NCI-H1694 (cell line): ENCODE results near the gene FAHD2B.
"Not testable (repeated sequence)": the region's sequence is repeated elsewhere in the genome, so short reads cannot be mapped to it uniquely, and the experiment has no call there.

Experiments
- DNase-seq: peaks from one replicate; lab custom pipeline; 2025; lab: John Stamatoyannopoulos, UW

FAHD2B gene, protein sequence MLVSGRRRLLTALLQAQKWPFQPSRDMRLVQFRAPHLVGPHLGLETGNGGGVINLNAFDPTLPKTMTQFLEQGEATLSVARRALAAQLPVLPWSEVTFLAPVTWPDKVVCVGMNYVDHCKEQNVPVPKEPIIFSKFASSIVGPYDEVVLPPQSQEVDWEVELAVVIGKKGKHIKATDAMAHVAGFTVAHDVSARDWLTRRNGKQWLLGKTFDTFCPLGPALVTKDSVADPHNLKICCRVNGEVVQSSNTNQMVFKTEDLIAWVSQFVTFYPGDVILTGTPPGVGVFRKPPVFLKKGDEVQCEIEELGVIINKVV

DNA sequence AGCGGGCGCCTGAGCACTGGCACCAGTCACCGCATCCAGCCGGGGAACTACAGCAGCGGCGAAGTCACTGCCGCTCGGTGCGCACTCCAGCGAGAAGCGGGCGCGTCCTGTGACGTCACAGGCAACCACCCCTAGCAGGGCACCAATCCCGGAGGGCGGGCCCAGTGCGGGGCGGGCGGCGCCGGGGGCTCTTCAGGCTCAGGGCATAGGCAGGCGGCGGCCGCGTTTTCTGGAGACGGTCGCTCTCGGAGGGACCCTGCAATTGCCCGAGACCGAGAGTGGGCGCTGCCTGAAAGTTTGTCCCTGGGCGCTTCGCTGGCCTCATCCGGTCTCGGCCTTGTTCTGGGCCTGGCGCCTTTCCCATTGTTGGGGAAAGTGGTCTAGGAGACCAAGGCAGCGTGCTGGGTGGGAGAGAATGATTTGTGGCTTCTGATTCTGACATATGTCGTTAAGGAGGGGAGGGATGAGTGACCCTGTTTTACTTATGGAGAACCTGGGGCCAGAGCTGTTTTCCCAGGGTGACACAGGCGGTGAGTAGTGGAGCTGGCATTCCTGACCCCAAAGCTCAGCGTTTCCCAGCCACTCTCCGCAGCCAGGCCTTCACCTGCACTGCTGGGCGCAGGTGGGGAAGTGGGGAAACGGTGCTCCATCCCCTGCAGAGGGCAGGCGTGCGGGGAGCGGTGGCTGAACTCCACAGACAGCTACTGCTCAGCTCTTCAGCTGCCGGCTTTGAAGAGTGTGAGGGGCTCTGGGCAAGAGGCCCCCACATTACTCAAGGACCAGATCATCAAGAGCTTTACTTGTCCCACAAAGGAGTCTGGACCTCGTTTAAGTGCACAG lies at the start of gene FAHD2B:
FAHD2B (minus strand) TSS at position 111 of the 840 bp plus-strand sequence. CDS start 3,176 bp downstream, outside the sequence.
- peak; percentile 27 for DNase-seq

DNA sequence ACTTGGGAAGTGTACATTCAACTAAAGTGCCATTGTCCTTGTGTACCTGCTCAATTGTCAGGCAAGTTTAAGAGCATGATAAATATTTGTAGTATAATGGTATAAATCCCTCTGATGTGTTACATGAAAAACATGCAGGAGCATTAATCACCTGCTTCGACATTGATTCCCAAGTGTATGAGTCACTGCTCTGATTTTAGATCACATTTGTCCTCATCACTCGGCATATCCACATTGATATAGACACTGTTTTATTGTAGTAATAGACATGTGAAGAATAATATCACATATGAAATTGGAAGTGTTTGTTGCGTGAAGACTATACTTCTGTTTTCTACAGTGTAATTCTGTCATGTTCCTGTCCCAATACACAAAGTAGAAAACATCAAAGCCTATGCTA lies 49.3 kb upstream of the FAHD2B start:
- not testable (repeated sequence) for DNase-seq

DNA sequence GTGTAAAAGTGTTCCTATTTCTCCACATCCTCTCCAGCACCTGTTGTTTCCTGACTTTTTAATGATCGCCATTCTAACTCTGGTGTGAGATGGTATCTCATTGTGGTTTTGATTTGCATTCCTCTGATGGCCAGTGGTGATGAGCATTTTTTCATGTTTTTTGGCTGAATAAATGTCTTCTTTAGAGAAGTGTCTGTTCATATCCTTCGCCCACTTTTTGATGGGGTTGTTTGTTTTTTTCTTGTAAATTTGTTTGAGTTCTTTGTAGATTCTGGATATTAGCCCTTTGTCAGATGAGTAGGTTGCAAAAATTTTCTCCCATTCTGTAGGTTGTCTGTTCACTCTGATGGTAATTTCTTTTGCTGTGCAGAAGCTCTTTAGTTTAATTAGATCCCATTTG lies 34.4 kb upstream of the FAHD2B start:
- DNase-seq, result not testable (repeated sequence)

DNA sequence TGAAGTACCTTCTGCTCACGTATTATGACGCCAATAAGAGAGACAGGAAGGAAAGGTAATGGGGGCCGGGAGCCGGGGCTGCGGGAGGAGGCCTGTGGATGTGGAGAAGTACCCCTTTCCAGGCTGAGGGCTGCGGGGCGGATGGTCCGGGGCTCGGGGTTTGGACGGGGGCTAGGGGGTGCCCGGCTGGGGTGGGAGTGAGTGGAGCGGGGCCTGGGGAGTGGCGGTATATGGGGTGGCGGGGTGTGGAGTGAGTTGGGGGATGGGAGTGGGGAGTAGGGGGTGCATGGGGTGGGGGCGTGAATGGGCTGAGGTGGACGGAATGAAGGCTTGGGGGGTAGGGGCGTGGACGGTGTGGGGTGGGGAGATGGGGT lies 19.2 kb upstream of the FAHD2B start:
- not testable (repeated sequence) for DNase-seq

DNA sequence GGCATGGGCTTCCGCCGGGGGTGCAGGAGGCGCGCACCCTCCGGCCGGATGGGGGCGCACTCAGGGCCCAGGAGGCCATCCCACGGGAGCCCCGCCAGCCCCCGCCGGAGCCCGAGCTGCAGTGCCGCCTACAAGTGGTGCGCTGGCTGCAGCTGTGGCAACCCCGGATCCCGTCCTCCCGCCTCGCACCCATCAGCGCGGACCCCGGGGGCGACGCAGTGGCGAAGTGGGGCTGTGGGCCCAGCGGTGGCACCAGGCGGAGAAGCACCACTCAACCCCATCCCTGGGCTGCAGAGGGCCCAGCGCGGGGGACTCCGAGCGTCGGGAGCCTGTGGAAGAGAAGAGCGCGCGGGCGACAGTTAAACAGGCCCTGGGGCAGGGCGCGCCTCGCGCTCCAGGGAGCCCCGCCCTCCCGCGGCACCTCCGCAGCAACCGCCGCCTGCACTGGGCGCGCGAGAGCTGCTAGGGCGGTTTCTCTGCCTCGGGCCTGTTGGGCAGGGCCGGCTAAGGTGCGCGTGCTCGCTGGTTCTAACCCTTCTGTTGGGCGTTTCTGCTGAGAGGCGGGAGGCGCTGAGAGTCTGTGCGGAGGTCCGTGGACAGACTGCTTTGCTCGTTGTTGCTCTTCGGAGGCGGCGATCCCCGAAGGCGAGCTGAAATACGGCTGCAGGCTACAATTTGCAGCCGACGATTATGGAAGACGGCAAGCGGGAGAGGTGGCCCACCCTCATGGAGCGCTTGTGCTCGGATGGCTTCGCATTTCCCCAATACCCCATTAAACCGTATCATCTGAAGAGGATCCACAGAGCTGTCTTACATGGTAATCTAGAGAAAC lies 18.6 kb upstream of the FAHD2B start, which contains the start of gene ANKRD36:
ANKRD36 (plus strand) TSS at position 104 of the 832 bp plus-strand sequence; CDS start at position 691, 587 bp downstream.
- not testable (repeated sequence) for DNase-seq

DNA sequence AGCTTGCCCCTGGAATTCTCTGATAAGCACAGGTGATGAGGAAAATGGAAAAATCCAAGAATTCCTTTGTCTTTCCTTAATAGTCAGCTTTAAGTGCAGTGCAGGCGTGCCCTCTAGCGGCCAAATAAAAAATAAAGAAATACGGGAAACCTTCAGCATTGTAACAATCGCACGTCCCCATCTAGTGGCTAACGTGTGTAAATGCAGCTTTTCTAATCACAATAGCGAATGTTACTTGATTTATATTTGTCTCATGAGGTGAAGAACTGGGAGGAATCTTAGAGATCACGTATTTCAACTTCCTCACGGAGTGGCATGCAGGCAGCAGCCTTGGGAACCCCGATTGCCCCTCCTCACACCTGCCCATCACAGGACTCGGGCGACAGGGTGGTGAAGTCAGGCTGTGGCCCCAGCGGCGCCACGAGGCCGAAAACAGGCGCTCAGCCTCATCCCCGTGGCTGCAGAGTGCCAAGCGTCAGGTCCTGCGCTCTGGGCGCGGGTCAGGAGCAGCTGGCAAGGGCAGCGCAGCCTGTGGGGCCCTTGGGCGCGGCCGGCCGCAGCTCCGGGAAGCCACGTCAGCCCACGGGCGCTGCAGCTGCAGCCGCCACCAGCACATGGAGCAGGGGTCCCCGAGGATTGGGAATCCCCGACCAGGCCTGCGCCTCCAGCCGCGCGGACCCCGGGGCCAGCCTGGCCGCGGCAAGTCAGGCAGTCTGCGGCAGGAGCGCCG lies 17.8 kb upstream of the FAHD2B start:
- DNase-seq, result not testable (repeated sequence)

DNA sequence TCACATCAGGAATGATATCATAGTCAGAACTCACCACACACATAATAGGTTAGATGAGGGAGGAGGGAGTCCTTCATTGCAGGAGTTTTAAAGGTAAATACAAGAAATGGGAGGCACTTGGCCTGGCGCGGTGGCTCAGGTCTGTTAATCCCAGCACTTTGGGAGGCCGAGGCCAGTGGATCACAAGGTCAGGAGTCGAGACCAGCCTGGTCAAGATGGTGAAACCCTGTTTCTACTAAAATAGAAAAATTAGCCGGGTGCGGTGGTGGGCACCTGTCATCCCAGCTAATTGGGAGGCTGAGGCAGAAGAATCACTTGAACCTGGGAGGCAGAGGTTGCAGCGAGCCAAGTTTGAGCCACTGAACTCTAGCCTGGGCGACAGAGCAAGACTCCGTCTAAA lies 16.6 kb upstream of the FAHD2B start:
- DNase-seq, result not testable (repeated sequence)

DNA sequence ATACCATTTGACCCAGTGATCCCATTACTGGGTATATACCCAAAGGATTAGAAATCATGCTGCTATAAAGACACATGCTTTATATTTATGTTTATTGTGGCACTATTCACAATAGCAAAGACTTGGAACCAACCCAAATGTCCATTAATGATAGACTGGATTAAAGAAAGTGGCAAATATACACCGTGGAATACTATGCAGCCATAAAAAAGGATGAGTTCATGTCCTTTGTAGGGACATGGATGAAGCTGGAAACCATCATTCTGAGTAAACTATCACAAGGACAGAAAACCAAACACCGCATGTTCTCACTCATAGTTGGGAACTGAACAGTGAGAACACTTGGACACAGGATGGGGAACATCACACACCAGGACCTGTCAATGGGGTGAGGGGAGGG lies 12.2 kb upstream of the FAHD2B start:
- not testable (repeated sequence) for DNase-seq

DNA sequence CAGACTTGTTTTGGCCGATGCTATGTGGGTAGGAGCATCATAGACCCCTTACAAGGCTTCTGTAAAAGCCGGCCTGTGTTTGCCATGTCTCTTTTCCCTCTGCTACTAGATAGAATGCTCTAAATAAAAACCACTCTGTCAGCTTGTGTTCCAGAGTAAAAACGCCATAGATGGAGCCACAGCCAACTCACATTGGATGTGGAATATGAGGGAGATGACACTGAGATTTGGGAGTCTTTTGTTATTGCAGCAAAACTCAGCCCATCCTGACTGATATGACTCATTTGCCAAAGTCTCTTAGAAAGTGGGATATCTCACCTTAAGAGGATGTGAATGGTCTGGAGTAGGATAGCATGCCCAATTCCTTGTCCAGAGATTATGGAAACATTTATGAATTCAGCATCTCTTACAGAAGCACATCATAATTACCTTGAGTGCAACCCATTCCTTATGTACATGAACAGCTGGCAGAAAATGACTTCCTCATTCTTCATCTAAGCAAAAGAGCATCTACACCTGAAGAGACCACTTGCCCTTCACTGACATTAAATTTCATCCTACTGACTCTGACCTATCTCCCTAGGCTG lies 4.2 kb upstream of the FAHD2B start:
- DNase-seq, result not testable (repeated sequence)

DNA sequence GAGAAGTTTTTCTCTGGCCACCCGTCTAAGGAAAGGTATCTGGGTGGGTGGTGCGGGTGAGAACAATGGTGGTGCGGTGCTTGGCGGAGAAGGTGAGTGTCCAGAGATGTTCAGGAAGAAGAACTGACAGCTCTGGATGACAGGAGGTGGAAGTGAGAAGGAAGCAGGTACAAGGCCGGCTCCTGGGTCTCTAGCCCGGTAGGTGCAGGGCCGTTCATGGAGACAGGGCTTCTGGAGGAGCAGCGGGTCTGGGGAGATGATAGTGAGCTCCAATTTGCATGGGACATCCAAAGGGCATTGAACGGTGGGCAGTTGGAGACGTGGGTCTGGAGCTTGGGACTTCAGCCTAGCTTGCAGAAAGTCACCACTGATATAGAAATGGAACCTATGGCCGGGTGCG lies 979 bp upstream of the FAHD2B start:
- no peak for DNase-seq

DNA sequence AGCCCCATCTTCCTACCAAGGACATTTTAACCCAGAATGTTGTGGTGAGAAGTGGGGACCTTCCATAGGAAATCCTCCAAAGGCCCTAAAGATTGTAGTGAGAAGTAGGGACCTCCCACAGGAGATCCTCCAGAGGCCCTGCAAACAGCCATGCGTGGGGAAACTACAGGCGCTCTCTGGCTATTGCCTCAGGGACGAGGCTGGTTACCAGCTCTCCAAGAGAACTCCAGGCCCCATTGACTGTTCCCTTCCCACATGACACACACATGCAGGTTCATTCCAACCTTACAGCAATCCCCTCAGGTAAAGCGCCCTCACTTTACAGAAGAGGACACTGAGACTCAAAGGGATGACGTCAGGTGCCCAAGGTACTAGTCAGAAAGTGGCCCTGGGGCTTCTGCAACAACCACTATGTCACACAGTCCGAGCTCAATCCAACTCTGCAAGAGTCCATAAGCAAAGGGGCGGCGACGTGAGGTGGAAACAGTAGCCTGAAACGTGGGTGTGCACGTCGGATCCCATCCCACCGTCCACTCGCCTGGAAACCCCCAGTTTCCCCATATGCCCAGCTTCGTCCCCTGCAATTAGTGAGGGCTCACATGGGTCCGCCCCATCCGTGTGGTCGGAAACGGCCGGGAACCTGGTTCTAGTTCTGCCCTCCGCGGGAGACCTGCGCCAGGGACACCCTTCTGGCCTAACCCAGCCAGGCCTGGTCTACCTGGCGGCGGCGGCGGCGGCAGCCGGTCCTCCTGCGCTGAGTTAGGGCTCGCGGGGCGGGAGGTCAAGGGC lies 505 bp downstream of the FAHD2B start:
- not testable (repeated sequence) for DNase-seq

DNA sequence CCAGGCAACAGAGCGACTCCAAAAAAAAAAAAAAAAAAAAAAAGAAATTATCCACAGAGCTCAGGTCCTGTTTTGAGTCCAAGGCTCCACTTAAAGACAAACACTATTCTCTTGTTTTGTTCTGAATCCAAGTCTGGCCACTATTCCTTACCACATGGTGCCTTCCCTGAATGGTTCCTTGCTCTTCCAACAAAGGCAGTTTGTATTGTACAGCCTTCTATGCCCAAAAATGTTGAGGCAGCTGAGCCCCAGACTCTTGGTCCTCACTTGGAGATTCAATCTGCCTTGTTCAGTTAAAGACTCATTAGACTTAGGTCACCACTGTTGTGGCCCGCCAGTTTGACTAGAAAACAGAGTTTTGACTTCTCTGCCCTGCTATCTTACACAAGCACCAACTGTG lies 1.7 kb downstream of the FAHD2B start:
- DNase-seq, result not testable (repeated sequence)

DNA sequence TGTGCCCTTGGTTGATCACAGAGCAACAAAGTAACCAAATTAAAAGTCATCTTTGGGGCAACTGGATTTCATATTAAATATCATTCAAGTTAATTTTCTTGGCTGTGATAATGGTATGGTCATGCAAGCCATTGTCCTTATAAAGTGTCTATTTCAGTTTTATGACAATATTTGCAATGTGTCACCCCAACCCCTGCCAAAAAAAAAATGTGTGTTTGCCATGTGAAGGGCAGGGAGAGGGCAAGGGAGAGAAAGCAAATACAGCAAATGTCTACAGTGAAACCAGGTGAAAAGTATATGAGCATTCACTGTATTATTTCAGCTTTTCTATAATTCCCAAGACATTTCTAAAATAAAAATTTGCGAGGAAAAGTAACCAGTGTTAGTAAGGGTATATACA lies 6.0 kb downstream of the FAHD2B start:
- DNase-seq, result not testable (repeated sequence)

DNA sequence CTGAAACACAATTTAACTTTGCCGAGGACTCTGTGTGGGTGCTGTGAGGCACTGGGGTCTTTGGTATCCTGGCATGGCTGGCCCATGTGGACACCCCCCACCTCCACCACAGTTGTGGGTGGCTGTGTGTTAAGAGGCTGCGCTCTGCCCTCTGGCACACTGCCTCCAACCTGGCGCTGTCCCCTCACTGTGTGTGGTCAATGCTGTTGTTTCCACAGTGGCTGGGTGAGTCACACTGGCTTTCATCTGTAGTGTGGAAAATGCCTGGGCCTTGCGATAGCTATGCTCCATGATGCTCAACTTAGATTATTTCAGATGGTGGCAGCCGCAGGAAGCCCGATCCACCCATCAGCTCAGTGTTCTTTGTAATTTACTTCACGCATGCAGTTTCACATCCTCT lies 9.6 kb downstream of the FAHD2B start:
- DNase-seq, result not testable (repeated sequence)

DNA sequence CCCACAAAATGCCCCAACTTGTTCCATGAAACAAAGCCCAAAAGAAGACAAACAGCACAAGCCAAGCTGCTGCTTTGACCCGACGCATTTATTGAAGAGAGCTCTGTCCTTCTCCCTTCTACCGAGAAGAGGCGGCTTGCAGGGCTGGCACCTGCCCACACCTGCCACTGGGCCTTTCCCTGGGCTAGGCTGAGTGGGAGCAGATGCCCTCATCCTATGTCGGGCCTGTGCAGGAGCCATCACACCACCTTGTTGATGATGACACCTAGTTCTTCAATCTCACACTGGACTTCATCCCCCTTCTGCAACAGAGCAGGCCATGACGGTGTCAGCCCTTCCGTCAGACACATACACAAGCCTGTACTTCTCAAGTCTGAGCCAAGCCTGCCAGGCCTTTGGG lies 11.2 kb downstream of the FAHD2B start:
- DNase-seq, result not testable (repeated sequence)

DNA sequence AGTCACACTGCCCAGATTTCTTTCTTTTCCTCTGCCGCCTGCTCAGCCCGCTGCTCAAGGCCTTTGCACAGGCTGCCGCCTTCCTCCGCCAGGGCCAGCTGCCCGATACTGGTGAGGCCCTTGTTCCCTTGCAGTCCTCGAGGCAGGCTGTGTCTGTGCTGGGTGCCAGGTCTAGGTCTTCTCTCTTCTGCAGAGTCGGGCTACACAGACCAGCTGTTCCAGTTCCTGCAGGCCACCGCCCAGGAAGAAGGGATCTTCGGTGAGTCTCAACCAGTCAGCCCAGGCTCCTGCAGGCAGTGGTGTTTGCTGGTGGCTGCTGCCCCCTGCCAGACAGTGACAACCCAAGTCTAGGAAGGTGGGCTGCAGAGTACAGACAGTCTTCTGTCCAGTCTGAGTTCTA lies 12.5 kb downstream of the FAHD2B start:
- DNase-seq, result not testable (repeated sequence)

DNA sequence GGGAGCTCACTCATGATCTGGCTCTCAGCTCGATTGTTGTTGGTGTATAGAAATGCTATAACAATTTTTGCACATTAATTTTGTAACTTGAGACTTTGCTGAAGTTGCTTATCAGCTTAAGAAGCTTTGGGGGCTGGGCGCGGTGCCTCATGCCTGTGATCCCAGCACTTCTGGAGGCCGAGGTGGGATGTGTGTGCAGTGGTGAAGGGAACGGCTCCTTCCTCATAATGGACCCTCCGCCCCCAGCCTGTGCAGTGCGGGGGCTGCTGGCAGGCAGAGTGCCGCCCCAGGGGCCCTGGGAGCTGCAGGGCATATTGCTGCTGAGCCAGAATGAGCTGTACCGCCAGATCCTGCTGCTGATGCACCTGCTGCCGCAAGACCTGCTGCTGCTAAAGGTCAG lies 13.8 kb downstream of the FAHD2B start:
- not testable (repeated sequence) for DNase-seq

DNA sequence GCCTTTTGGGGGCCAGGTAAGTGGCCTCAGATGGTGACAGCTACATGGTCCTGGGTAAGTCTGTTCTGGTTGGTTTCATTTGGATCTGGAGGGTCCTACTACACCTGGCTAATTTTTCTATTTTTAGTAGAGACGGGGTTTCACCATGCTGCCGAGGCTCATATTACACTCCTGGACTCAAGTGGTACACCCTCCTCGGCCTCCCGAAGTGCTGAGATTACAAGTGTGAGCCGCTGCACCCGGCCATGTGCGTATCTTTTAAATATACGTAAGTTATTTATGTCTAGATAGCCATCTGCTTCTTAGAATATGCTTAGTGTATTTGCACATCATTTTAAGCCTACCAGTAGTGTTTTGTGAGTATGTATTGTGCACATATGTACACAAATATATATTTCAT lies 17.5 kb downstream of the FAHD2B start:
- not testable (repeated sequence) for DNase-seq

DNA sequence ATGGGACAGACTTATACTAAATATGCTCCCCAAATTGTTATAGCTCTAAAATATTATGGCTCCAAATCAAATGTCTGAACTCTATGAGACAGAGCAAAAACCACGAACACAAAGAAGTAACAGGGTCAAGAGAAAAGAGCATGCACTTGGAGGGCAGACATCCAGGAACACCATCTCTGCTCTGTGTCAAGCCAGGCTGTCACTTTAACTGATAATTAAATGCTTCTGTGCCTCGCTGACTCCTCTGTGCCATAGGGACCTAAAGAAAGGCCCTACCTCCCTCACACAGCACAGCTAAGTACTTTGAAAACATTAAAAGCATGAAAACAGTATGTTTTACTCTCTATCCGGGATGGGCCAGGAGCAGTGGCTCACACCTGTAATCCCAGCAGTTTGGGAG lies 23.8 kb downstream of the FAHD2B start:
- not testable (repeated sequence) for DNase-seq

DNA sequence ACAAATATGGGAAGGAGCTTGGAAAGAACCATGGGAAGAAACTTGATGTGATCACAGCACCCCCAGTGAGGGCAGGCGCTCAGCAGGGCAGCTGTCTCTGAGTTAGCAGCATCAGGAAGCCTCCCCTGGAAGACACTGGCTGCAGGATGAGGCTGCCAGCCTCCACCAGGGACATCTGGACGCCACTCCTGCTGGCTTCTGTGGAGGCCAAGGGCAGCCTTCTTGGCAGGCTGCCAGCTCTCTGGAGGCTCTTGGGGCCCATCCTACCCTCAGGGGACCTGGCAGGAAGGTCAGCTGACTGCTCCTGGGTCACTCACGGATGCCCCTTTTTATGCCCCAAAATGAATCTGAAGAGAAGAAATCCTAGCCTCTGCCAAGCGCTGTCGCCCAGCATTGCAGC lies 26.0 kb downstream of the FAHD2B start:
- DNase-seq, result not testable (repeated sequence)
